Esophagus muscularis mucosa (tissue), 4 donors: Measurements from ENCODE around the gene ZDHHC19. TPM values are rescaled to one million over a fixed set of nuclear protein-coding genes. Genes with fewer than 3 reads are reported as not detected.

Source experiments
- small RNA-seq, 3 donors: library from RNA; depleted of rRNA; stranded (forward); fragments of <200 nt; gene quantifications; one replicate each; pipeline ENCODE3, GENCODE V24; 2016
- total RNA-seq, 4 donors: library from RNA; depleted of rRNA; stranded (reverse); fragments of >200 nt; gene quantifications; one replicate each; pipeline versions ENCODE4 v1.1.0 to v1.2.1, GENCODE V29; 2016

Gene ZDHHC19
- total RNA-seq, 4 donors from 2014 or later: not detected

Small RNAs within 50 kb of the gene (small RNA-seq; reads per million reads assigned to genes)
- gene RF00019: 0 reads per million in 3 donors

Other genes with a start within 250 kb of the ZDHHC19 start
- 10 to 100 TPM; 47.5 to 81.3 (median 57.7) TPM for gene TFRC, start 129.3 kb downstream of the ZDHHC19 start, total RNA-seq
- not detected for gene SLC51A, start 5.1 kb upstream of the ZDHHC19 start, total RNA-seq
- 10 to 100 TPM; 55.7 to 62.7 (median 59.3) TPM for gene PCYT1A, start 76.3 kb upstream of the ZDHHC19 start, total RNA-seq
- gene DYNLT2B, start 106.8 kb upstream of the ZDHHC19 start, total RNA-seq: 1 to 10 TPM; 5.3 to 9.5 (median 6.8) TPM
- gene TM4SF19, start 127.0 kb upstream of the ZDHHC19 start, total RNA-seq: not detected
- 10 to 100 TPM; 15.6 to 23.7 (median 17.2) TPM for gene UBXN7, start 221.0 kb upstream of the ZDHHC19 start, total RNA-seq